Activated naive CD4-positive, alpha-beta T cell (primary cell): ENCODE data around the gene INSL6.
"Not testable (repeated sequence)": the region's sequence is repeated elsewhere in the genome, so short reads cannot be mapped to it uniquely, and the experiment has no call there.

Source experiments
- DNase-seq, 4 experiments: peaks; one replicate each; lab custom pipeline; 2025; lab: John Stamatoyannopoulos, UW

INSL6 gene, protein sequence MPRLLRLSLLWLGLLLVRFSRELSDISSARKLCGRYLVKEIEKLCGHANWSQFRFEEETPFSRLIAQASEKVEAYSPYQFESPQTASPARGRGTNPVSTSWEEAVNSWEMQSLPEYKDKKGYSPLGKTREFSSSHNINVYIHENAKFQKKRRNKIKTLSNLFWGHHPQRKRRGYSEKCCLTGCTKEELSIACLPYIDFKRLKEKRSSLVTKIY

DNA sequence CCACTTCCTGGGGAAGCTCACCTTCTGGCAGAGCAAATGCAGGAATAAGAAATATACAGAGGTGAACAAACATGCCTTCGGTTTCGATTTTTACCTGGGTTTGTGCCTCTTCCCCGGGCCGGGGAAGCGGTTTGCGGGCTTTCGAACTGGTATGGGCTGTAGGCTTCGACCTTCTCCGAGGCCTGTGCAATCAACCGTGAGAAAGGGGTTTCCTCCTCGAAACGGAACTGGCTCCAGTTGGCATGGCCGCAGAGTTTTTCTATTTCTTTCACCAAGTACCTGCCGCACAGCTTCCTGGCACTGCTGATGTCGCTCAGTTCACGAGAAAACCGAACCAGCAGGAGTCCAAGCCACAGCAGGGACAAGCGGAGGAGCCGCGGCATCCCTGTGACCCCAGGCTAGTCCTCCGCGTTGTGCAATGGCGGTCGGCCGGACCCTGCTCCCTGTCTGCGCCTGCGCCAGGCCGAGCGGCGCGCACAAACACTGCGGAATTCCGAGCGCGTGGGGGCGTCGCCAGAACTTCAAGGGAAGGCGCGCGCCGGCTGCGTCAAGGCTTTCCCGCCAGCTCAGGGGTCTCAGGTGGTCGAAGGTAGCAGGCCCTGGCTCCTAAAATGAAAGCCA, at the start of gene INSL6:
INSL6 (minus strand) TSS at position 420 of the 621 bp plus-strand sequence; CDS start at position 383, 37 bp downstream.
- DNase-seq: no peak

DNA sequence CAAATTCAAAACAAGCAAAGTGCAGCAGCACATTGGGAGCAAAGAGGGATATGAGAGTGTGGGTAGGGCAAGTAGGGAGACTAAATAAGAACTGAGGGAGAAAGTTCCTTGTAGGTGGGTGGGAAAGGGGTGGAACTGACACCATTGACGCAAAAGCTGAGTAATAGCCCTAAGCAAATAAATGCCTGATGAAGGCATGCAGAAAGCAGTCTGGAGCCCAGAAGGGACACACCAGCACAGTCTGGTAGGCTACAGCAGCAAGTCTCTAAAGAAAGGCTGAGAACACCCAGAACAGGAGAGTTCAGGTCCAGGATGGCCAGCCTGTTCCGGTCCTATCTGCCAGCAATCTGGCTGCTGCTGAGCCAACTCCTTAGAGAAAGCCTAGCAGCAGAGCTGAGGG, 45.8 kb upstream of the INSL6 start, which contains the start of gene INSL4:
INSL4 (plus strand) TSS at position 208 of the 400 bp plus-strand sequence; CDS start at position 313, 105 bp downstream.
- DNase-seq: no peak

DNA sequence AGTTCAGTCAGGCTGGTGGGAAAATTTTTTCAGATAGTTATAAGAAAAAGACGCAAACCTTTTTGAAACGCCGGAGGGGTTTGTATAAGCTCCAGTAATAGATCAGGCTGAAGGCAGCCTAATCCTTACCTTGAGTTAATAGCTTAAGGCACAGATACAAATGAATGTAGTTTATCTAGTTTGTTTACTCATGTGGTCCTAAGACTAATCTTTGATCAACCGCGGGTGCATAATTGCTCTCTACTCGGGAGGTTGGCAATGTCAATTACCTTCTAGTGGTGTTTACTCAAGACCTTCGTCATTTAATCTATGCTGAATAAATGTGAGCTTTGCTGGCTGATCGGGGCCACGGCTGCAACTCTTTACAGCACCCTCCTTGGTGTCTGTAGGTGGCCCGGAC, 45.1 kb upstream of the INSL6 start:
- DNase-seq: no peak

DNA sequence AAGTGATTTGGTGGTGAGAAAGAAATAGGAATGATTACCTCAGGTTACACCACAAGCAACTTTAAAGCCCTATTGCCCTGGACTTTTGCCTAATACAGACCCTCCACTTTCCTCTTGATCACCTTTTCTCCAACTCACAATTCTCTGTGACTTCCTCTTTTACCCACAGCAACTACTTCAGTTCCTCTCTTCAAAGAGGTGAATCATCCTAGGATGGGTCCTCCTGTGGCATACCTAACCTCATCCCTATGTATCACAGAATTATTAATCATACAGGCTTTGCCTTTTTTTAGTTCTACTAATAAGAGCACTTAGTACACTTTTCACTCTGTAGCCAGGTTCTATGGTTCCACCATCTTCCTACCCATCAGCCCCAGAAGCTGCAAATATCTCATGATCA, 19.6 kb upstream of the INSL6 start:
- DNase-seq: no peak

DNA sequence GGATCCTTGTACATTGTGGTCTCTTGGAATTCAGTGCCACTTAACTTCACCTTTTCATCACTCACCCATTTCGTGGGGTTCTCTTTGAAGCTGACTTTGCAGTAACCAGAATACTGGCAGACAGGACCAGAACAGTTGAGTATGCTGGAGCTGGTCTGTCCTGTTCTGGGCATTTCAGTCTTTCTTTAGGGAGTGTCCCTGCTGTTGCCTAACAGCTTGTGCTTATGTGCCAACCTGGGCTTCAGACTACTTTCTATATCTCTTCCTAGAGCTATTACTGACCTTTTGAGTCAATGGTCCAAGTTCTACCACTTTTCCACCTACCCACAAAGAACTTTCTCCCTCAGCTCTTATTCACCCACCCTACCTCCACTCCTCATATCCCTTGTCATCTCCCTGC, 10.0 kb upstream of the INSL6 start:
- DNase-seq: no peak

DNA sequence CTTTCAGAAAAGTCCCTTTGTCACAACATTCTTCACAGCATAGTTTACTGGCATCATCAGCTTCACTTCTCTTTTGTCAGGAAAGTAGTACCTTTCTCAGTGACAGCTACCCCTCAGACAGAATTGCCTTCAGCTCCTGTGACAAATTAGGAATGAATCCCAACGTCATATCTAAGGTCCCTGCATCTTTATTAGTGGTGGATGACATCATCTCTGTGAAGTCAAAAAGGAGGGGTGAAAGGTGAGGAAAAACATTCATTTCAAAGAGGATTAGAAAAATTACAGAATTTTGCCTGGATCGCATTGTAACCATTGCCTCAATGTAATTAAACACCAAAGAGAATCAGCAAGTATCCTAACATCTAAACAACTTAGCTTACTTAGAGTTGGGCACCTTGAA, 7.9 kb upstream of the INSL6 start:
- no peak for DNase-seq

DNA sequence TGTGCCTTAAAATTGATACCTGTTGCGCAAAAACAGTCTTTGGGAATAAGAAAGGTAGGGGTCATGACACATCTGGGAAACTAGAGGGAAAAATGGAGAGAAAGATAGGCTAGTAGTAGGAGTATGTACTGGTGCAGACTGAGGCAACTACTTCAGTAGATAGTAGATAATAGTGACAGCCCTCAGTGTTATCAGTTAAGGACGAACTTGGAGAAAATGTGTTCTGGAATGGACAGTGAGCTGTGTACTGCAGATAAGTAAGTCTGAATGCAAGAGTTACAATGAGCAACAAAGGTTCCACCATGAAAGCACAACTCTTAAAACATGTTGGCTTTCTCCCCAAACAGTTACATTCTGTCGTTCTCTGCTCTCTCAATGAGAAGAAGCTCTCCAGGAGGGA, 6.5 kb upstream of the INSL6 start:
- no peak for DNase-seq

DNA sequence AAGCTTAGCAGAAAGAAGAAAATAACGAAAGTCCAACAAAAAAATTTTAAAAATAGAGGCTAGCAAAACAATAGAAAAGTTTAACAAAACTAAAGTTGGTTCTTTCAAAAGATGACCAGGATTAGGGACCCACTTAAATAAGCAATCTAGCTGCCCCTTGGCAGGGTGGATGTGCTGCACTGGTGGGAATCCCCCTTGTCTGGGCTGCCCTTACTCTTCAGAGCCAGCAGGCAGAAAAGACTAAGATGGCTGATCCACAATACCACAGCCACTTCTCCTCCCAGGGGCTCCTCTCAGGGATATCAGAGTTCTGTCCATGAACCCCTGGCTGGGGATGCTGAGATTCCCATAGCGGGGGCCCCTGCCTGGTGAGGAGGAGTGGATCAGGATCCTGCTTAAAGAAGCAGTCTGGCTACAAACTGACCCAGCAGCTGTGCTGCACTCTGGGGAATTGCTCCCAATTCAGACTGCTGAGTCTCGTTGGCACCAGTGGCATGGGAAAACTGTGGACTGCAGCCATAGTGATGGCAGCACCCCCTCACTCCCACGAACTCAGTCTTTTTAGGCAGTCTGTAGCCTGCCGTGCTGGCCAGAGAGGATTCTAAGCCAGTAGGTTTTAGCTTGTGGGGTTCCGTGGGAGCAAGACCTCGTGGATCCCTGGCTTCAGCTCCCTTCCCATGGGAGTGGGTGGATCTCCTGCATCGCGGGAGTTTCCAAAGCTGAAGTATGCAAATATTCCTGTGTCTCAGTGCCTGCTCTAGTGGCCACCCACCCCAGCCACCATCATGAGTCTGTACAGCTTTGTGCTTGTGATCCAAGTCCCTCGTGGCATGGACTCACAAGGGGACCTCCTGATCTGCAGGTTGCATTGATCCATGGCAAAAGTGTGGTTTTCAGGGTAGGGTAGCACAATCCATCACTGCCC, 2.9 kb upstream of the INSL6 start:
- no peak for DNase-seq

DNA sequence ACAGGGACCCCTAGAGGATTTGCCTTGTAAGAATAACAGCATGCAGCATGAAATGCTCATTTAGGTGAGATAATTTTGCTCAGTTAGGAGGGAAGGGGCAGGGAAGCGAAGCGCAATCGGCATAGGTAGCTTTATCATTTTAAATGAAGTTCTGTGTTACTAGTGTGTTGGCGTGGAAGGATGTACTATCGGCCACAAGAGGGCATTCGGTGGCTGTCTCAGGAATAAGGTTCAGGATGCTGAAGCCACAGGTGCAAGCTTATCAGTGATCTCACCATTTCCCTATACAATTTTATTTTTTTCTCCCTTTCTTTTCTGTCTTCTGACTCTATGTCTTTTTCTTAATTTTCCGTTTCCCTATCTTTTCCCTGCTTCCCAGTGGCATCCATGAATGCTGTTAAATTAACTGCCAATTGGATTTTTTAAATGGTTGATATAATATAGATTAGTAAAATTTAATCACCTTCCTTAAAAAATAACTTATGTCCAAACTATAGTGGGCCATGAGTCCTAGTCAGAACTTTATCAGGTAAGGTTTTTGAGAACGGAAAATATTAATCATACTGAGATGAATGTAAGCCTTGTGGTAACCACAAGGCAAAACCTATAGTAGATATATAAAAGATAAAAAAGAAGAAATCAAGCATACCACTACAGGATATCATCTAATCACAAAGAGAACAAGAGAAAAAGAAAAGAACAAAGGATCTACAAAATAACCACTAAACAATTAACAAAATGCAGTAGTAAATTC, 1.2 kb upstream of the INSL6 start:
- DNase-seq: peak in 2 of 4 experiments; percentile 12 to 29

DNA sequence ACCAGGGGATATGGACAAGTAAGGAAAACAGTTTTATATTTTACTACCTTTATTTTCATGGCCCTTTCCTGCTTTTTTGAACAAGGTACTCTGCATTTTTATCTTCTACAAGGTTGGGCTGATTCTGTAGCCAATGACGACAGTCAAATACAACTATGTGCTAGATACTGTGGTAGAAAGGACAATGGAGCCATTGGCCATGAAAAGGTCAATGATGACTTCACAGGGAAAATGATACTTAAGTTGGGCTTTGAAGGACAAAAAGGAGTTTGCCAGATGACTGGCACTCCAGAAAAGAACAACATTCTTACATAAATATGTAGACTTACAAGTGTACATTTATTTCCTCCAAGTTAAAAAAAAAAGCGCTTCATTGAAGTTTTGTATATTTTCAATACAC, 663 bp downstream of the INSL6 start:
- DNase-seq: no peak

DNA sequence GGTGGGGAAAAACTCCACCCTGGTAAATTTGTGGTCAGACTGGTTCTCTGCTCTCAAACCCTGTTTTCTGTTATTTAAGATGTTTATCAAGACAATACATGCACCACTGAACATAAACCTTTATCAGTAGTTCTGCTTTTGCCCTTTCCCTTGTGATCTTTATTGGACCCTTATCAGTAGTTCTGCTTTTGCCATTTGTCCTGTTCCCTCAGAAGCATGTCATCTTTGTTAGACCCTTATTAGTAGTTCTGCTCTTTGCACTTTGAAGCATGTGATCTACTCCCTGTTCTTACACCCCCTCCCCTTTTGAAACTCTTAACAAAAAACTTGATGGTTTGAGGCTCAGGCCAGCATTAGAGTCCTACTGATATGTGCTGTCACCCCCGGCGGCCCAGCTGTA, 4.8 kb downstream of the INSL6 start:
- DNase-seq: not testable (repeated sequence)

DNA sequence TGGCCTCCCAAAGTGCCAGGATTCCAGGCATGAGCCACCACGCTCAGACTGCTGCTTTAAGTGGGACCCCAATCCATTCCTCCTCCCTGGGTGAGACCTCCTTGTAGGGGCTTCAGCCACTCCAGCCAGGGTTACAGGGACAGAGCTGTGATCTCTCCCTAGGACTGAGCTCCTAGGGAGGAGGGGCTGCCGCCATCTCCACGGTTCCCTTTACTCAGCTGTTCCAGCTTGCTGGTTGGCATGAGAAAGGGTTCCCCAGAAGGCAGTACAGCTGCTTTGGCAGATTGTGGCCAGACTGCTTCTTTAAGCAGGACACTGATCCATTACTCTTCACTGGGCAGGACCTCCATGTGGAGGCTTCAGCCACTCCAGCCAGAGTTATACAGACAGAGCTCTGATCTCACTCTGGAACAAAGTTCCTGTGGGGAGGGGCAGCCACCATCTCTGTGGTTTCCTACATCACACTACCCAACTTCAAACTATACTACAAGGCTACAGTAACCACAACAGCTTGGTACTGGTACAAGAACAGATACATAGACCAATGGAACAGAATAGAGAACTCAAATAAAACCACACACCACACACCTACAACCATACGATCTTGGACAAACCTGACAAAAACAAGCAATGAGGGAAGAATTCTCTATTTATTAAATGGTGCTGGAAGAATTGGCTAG, 7.2 kb downstream of the INSL6 start:
- no peak for DNase-seq

DNA sequence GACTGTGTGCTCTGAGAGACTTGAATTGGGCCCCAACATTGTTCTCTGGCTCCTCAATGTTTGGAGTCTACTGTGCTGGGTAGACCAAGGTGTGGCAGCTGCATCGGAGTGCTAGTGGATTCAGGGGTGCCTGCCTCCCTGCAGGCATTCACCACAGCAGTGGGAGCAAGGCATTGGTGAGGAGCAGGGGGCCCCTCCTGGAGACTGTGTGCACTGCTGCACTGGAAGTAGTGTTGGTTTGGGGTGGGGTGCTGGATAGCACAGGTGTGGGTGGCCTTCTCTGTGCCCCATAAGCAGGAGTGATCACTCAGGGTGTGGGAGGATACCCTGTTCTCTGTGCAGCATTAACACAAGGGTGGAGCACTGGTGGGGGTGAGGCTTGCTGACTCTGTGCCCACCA, 39.2 kb downstream of the INSL6 start:
- no peak for DNase-seq

DNA sequence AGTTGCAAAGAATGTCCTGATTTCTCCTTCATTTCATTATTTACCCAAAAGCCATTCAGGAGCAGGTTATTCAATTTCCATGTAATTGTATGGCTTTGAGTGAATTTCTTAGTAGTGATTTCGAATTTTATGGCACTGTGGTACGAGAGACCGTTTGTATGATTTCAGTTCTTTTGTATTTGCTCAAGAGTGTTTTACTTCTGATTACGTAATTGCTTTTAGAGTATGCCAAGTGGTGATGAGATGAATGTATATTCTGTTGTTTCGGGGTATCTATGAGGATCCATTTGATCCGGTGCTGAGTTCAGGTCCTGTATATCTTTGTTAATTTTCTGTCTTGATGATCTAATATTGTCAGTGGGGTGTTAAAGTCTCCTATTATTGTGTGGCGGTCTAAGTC, 41.2 kb downstream of the INSL6 start:
- no peak for DNase-seq

DNA sequence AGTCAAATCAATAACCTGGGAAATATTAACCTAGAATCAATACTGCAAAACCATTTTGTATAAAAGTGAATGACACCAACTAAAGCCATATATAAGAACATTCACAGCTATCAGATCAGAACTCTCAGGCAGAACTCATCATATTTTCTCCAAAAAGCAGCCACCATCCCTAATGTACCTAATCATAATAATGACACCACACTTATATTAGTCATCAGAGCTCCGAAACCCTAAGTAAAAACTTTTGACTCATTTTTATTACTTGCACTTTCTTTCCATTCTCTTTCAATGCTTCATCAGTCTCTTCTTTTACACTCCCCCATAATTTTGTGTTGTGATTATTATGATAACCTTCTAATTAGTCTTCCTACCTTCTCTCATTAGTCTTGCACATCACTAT, 45.3 kb downstream of the INSL6 start:
- DNase-seq: no peak

DNA sequence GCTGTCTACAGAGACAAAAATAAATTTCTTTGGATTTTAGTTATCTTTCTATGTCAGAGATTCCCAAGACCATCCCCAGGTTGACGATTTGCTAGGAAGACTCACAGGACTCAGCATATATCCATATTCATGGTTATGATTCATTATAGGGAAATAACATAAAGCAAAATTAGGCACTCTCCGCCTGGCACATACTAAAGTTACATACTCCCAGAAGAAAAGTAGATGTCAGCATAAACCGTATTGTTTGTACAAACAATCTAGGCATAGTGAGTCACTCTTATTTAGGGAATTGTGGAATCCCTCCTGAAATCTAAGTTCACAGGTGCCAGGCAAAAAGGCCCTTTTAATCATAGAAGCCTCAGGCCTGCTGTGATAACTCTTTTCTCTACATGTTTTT, 62.9 kb downstream of the INSL6 start:
- DNase-seq: no peak

DNA sequence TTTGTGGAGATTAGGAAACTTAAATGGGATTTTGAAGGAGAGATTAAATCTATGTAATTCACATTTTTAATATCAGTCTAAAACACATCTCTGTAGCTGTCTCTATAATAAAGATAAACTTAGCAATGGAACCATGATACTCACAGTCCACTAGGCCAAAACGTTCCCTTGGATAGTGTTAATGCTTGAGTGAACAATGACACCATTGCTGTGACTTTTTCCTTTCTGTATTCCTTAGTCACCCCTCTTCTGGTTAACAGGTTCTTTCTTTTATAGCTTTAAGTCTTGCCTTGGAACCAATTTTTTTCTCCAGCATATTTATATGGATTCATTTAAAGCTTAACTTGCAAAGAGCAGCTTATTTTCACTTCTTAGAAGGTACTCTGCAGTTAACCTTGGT, 63.3 kb downstream of the INSL6 start:
- DNase-seq: no peak

DNA sequence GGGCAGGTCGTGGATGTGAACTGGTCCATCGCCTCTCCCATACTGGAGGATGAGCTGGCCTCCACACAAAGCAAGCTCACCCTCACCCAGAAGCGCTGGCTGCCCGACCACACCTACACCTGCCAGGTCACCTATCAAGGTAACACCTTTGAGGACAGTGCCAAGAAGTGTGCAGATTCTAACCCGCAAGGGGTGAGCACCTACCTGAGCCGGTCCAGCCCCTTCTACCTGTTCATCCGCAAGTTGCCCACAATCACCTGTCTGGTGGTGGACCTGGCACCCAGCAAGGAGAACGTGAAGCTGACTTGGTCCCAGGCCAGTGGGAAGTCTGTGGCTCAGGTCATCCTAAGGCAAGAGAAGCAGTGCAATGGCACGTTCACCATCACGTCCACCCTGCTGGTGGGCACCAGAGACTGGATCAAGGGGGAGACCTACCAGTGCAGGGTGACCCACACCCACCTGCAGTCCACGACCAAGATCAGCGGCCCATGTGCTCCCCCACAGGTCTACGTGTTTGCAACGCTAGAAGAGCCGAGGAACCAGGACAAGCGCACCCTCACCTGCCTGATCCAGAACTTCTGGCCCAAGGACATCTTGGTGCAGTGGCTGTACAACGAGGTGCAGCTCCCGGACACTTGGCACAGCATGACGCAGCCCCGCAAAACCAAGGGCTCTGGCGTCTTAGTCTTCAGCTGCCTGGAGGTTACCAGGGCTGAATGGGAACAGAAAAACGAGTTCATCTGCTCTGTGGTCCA, 71.3 kb downstream of the INSL6 start:
- DNase-seq: no peak
